Measurements from ENCODE around the gene SMC1B. TPM values are rescaled to one million over a fixed set of nuclear protein-coding genes. Genes with fewer than 3 reads are reported as not detected.

The SMC1B gene
- total RNA-seq, 1 donor from 2014 or later, result 0.07 TPM

- Mint-ChIP-seq H3K4me1 (ENCODE audit: unreplicated experiment) (peaks cover 19% of the 10 kb centered on the region), H3K9me3 (no peaks in the 10 kb centered on the region), H3K36me3 (peaks cover 27% of the 10 kb centered on the region), H3K27me3 (no peaks in the 10 kb centered on the region), H3K4me3 (no peak overlapping the region), H3K27ac (no peak overlapping the region)
- no peak for TF ChIP-seq CTCF (conservative IDR thresholded peaks at IDR 0.05)
- DNase-seq (ENCODE audit: extremely low spot score, unreplicated experiment), result no peak
Measured at GRCh38 chr22:45338795-45339194, 74.6 kb downstream of the SMC1B start.

- H3K36me3 Mint-ChIP-seq, result peaks cover 27% of the 10 kb centered on the region
- H3K9me3 Mint-ChIP-seq, result no peaks in the 10 kb centered on the region
- no peak for TF ChIP-seq CTCF (conservative IDR thresholded peaks at IDR 0.05)
- H3K27me3 Mint-ChIP-seq, result no peaks in the 10 kb centered on the region
- no peak for DNase-seq (ENCODE audit: extremely low spot score, unreplicated experiment)
- no peak overlapping the region for H3K4me3 Mint-ChIP-seq
- H3K4me1 Mint-ChIP-seq (ENCODE audit: unreplicated experiment), result peaks cover 19% of the 10 kb centered on the region
- H3K27ac Mint-ChIP-seq, result no peak overlapping the region
Measured at GRCh38 chr22:45337536-45337935, 75.9 kb downstream of the SMC1B start.

GRCh38 chr22:45336971-45337431, 76.4 kb downstream of the SMC1B start:
- H3K36me3 Mint-ChIP-seq, result peaks cover 27% of the 10 kb centered on the region
- peaks cover 19% of the 10 kb centered on the region for H3K4me1 Mint-ChIP-seq (ENCODE audit: unreplicated experiment)
- no peak overlapping the region for H3K4me3 Mint-ChIP-seq
- no peaks in the 10 kb centered on the region for H3K9me3 Mint-ChIP-seq
- no peak for TF ChIP-seq CTCF (conservative IDR thresholded peaks at IDR 0.05)
- no peak overlapping the region for H3K27ac Mint-ChIP-seq
- no peaks in the 10 kb centered on the region for H3K27me3 Mint-ChIP-seq
- no peak for DNase-seq (ENCODE audit: extremely low spot score, unreplicated experiment)

- H3K27me3 Mint-ChIP-seq, result no peaks in the 10 kb centered on the region
- peaks cover 15% of the 10 kb centered on the region for H3K4me1 Mint-ChIP-seq (ENCODE audit: unreplicated experiment)
- DNase-seq (ENCODE audit: extremely low spot score, unreplicated experiment), result no peak
- H3K36me3 Mint-ChIP-seq, result peaks cover 27% of the 10 kb centered on the region
- H3K27ac Mint-ChIP-seq, result no peak overlapping the region
- no peak for TF ChIP-seq CTCF (conservative IDR thresholded peaks at IDR 0.05)
- no peak overlapping the region for H3K4me3 Mint-ChIP-seq
- H3K9me3 Mint-ChIP-seq, result no peaks in the 10 kb centered on the region
Measured at GRCh38 chr22:45335854-45336522, 77.4 kb downstream of the SMC1B start.

- DNase-seq (ENCODE audit: extremely low spot score, unreplicated experiment), result no peak
- Mint-ChIP-seq H3K4me3 (no peak overlapping the region), H3K27ac (no peak overlapping the region), H3K4me1 (ENCODE audit: unreplicated experiment) (peaks cover 15% of the 10 kb centered on the region), H3K36me3 (peaks cover 27% of the 10 kb centered on the region), H3K9me3 (no peaks in the 10 kb centered on the region), H3K27me3 (no peaks in the 10 kb centered on the region)
- peak; percentile 54 for TF ChIP-seq CTCF (conservative IDR thresholded peaks at IDR 0.05)
Measured at GRCh38 chr22:45335021-45335818, 78.2 kb downstream of the SMC1B start.

Data from type B pancreatic cell (in vitro differentiated cells).